B cell (primary cell): ENCODE results near the gene BRF1. TPM values are rescaled to one million over a fixed set of nuclear protein-coding genes. Genes with fewer than 3 reads are reported as not detected.
A peak's percentile ranks its signal among the peaks of the same experiment; 100 is the strongest.

Experiments used
- ATAC-seq: fragments of 200-7000 bp; cut with Tn5 transposase; one replicate; pipeline ENCODE4 v1.10.0; 2021; ENCODE audit warnings: low read depth, mild to moderate bottlenecking, moderate number of reproducible peaks, moderate library complexity
- CTCF ChIA-PET: fragments of 350-600 bp; sonication (Branson Sonifier 250); formaldehyde crosslinking; loops from one replicate; lab custom pipeline; 2021; ENCODE audit warnings: antibody characterized with exemption, inconsistent platforms; lab: Charles Lee
- POLR2A ChIA-PET: fragments of 350-600 bp; sonication (Branson Sonifier 250); formaldehyde crosslinking; loops from one replicate; lab custom pipeline; 2021; ENCODE audit warnings: antibody characterized with exemption; lab: Charles Lee
- DNase-seq: peaks from one replicate; pipeline ENCODE4 v3.0.0; 2013
- H2AFZ ChIP-seq: 2 replicates; pipeline ENCODE4 v1.6.1; 2012; ENCODE audit warnings: mild to moderate bottlenecking, low read depth, low read length; ENCODE audit not compliant: insufficient read depth, poor library complexity, severe bottlenecking
- H3K27ac ChIP-seq, 2 donors: 1 replicate in 1 of 2; 2 replicates in 1 of 2; pipeline ENCODE4 v1.5.1; 2012 to 2013; ENCODE audit warnings: low read length in 2 of 2, mild to moderate bottlenecking in 2 of 2, moderate library complexity in 1 of 2
- H3K27me3 ChIP-seq, 4 experiments: fragments of 200-600 bp in 1 of 4; sonication (generic) in 1 of 4; replicated peaks in 1 of 4; 1 replicate in 2 of 4; 2 replicates in 2 of 4; pipeline versions ENCODE4 v1.6.1 to v1.7.0; 2013 to 2016; ENCODE audit warnings: low read length in 3 of 4, mild to moderate bottlenecking in 2 of 4, mixed read lengths in 1 of 4, moderate library complexity in 1 of 4; ENCODE audit not compliant: insufficient read depth in 4 of 4, control insufficient read depth in 3 of 4; ENCODE audit errors: control extremely low read depth in 1 of 4
- H3K36me3 ChIP-seq, 2 experiments: replicated peaks in 1 of 2; 1 replicate in 1 of 2; 2 replicates in 1 of 2; pipeline versions ENCODE4 v1.6.1 to v1.7.1; 2013; ENCODE audit warnings: low read length in 1 of 2; ENCODE audit not compliant: insufficient read depth in 2 of 2, control insufficient read depth in 1 of 2; ENCODE audit errors: control extremely low read depth in 1 of 2, extremely low read depth in 1 of 2
- H3K4me1 ChIP-seq, 2 donors: fragments of 200-600 bp in 1 of 2; sonication (generic) in 1 of 2; 1 replicate in 1 of 2; 2 replicates in 1 of 2; pipeline versions ENCODE4 v1.5.1 to v1.6.1; 2013 to 2017; ENCODE audit warnings: low read length in 2 of 2; ENCODE audit not compliant: control insufficient read depth in 2 of 2, insufficient read depth in 2 of 2
- H3K4me2 ChIP-seq: replicated peaks from 2 replicates; pipeline ENCODE3; 2012; ENCODE audit warnings: mild to moderate bottlenecking, low read depth, low read length; ENCODE audit not compliant: poor library complexity, severe bottlenecking
- H3K4me3 ChIP-seq, 5 experiments: fragments of 200-600 bp in 1 of 5; sonication (generic) in 1 of 5; 1 replicate in 3 of 5; 2 replicates in 2 of 5; pipeline versions ENCODE4 v1.5.1 to v1.7.0; 2011 to 2016; ENCODE audit warnings: low read length in 4 of 5, mild to moderate bottlenecking in 4 of 5, low read depth in 2 of 5, control low read depth in 1 of 5, moderate library complexity in 1 of 5; ENCODE audit not compliant: insufficient read depth in 1 of 5; ENCODE audit errors: control extremely low read depth in 1 of 5, extremely low read depth in 1 of 5
- H3K79me2 ChIP-seq: fragments of 200-600 bp; sonication (generic); one replicate; pipeline ENCODE4 v1.6.0; 2016; ENCODE audit warnings: low read length; ENCODE audit not compliant: control insufficient read depth, insufficient read depth
- H3K9ac ChIP-seq: fragments of 200-600 bp; sonication (generic); 2 replicates; pipeline ENCODE4 v1.6.1; 2017; ENCODE audit warnings: mild to moderate bottlenecking, low read length, moderate library complexity
- H3K9me3 ChIP-seq, 3 donors: one replicate each; pipeline versions ENCODE4 v1.6.1 to v1.7.1; 2013; ENCODE audit warnings: low read length in 2 of 3; ENCODE audit not compliant: control insufficient read depth in 2 of 3, insufficient read depth in 1 of 3; ENCODE audit errors: control extremely low read depth in 1 of 3
- H4K20me1 ChIP-seq: 2 replicates; pipeline ENCODE4 v1.6.0; 2012; ENCODE audit warnings: mild to moderate bottlenecking, low read length; ENCODE audit not compliant: insufficient read depth, control insufficient read depth, poor library complexity, severe bottlenecking
- H3K27ac Mint-ChIP-seq: one replicate; pipeline ENCODE4 v1.8.0; 2021; ENCODE audit warnings: mixed read lengths
- H3K27me3 Mint-ChIP-seq: one replicate; pipeline ENCODE4 v1.8.0; 2021; ENCODE audit warnings: mixed read lengths
- H3K4me1 Mint-ChIP-seq: one replicate; pipeline ENCODE4 v1.8.0; 2021; ENCODE audit warnings: mixed read lengths
- H3K4me3 Mint-ChIP-seq: one replicate; pipeline ENCODE4 v1.8.0; 2021; ENCODE audit warnings: mixed read lengths
- H3K9me3 Mint-ChIP-seq: one replicate; pipeline ENCODE4 v1.8.0; 2022; ENCODE audit warnings: mixed read lengths; ENCODE audit not compliant: insufficient read depth
- EZH2 ChIP-seq: IDR thresholded peaks from 2 replicates; pipeline ENCODE4 v1.6.1; 2012; ENCODE audit warnings: borderline replicate concordance, low read depth, mild to moderate bottlenecking, moderate library complexity, low read length; ENCODE audit not compliant: insufficient read depth, poor library complexity, severe bottlenecking
- WGBS: methylation state at CpG from one replicate; pipeline ENCODE4 v1.1.5; 2013; ENCODE audit warnings: missing lambda C conversion rate; ENCODE audit not compliant: insufficient coverage; 5-methylcytosine and 5-hydroxymethylcytosine counted together
- intact Hi-C: fragments of 100-400 bp; cut with micrococcal nuclease; formaldehyde crosslinking; loops from one replicate; pipeline ENCODE4 v1.10.0; 2022
- polyA plus RNA-seq: library from polyadenylated mRNA; depleted of rRNA; stranded (reverse); fragments of >200 nt; gene quantifications from 2 replicates; pipeline ENCODE4 v1.2.3, GENCODE V29; 2012
- total RNA-seq, 2 donors: library from RNA; stranded (reverse); fragments of 120-200 nt in 1 of 2; gene quantifications; 1 replicate in 1 of 2; 2 replicates in 1 of 2; pipeline versions ENCODE4 v1.2.3 to v1.2.4, GENCODE V29; 2013 to 2022
- TF ChIP-seq, protein P1 (sequence below): fragments of 200-600 bp; IDR thresholded peaks from one replicate; pipeline ENCODE4 v1.8.0; 2022; ENCODE audit warnings: antibody characterized with exemption, mild to moderate bottlenecking

The BRF1 gene
- total and polyA plus RNA-seq, 2 donors (not counting 1 experiment from before 2014, with no cell fraction given): 24.5 to 55.8 TPM

DNA sequence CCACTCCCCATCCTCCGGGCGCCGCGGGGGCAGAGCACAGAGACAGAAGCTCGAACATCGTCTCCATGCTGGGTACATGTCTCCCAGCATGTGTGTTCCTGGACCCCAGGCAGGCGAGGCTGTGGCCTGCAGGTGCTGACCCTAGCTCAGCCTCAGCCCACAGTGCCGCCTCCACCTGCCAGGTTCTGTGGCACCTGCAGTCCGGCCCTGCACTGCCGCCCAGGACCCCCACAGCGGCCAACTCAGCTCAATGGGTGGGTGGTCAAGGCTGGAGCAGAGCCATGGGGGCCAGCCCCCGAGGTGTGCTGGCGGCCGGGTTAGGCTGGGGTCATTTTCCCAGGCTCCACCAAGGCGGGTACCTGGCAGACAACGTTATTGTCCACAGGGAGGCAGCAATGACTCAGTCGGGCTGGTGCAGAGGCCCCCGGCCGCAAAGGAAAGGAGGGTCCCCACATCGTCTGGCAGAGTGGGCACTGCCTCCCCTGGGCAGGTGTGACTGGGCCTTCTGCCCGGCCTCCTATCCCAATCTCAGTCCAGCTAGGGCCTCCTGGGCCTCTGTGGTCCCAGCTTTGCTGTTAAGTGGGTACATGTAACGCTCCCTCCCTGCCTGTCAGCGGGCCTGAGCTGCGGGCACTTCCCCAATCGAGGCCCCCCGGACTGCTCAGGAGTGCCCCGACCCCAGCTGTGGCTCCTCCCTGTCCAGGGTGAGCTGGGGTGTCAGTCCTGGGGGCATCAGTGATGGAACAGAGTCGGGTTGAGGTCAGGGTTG lies 99.5 kb downstream of the BRF1 start:
- H3K27me3 ChIP-seq: peaks cover 0 to 71% (median 23%) of the 10 kb centered on the region in 4 experiments
- no peak overlapping the region for H3K9ac ChIP-seq
- H3K4me2 ChIP-seq: peak overlapping the region; percentile 22
- WGBS: 34% methylated on average over 28 of the region's 28 CpGs
- TF ChIP-seq EZH2: no peak
- TF ChIP-seq, protein P1, sequence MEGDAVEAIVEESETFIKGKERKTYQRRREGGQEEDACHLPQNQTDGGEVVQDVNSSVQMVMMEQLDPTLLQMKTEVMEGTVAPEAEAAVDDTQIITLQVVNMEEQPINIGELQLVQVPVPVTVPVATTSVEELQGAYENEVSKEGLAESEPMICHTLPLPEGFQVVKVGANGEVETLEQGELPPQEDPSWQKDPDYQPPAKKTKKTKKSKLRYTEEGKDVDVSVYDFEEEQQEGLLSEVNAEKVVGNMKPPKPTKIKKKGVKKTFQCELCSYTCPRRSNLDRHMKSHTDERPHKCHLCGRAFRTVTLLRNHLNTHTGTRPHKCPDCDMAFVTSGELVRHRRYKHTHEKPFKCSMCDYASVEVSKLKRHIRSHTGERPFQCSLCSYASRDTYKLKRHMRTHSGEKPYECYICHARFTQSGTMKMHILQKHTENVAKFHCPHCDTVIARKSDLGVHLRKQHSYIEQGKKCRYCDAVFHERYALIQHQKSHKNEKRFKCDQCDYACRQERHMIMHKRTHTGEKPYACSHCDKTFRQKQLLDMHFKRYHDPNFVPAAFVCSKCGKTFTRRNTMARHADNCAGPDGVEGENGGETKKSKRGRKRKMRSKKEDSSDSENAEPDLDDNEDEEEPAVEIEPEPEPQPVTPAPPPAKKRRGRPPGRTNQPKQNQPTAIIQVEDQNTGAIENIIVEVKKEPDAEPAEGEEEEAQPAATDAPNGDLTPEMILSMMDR: no peak
- H3K9me3 Mint-ChIP-seq: no peaks in the 10 kb centered on the region
- H3K79me2 ChIP-seq: no peaks in the 10 kb centered on the region
- ATAC-seq (peak; percentile 7), DNase-seq (no peak)
- peaks cover 22% of the 10 kb centered on the region for H3K27me3 Mint-ChIP-seq
- H3K4me3 Mint-ChIP-seq: peak overlapping the region; percentile 10
- no peak overlapping the region for H3K4me3 ChIP-seq
- peak overlapping the region; percentile 32 for H2AFZ ChIP-seq
- H3K4me1 Mint-ChIP-seq: peaks cover 19% of the 10 kb centered on the region
- H3K4me1 ChIP-seq: peaks cover 25 to 40% of the 10 kb centered on the region in 2 donors
- no peak overlapping the region for H3K27ac Mint-ChIP-seq
- POLR2A ChIA-PET: interaction anchor here (0.6 kb wide), 1 partner anchor 147 kb away, joined by 4 read pairs; no protein-coding TSS in a partner anchor
- no peaks in the 10 kb centered on the region for H4K20me1 ChIP-seq
- H3K9me3 ChIP-seq: peaks cover 0 to 13% (median 0%) of the 10 kb centered on the region in 3 donors
- H3K27ac ChIP-seq: no peak overlapping the region
- CTCF ChIA-PET: interaction anchor here (1.2 to 2.0 kb wide), 3 partner anchors 100 to 331 kb away, joined by 4 read pairs; partner anchors contain the start of gene BRF1
- no peaks in the 10 kb centered on the region for H3K36me3 ChIP-seq
- intact Hi-C loops: loop anchor here (5.0 kb wide), 3 partner anchors 109 to 326 kb away; partner anchors contain the start of genes TEDC1 and TMEM121

DNA sequence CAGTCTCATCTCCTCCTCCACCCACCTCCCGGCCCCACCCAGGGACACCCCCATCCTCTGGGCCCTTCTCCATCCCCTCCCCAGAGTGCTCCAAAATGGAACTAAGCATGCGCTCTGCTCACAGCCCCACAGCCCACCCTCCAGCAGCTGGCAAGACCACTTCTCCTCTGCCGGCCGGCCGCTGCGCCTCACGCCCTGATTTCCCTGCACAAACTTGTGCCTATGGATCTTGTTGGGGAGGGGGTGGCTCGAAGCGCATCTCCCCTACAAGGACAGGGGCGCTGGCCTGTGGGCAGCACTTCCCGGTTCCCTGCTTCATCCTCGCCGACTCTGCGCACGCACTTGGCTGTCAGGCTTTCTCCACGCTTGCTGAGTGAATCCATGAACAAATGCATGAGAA lies 100.2 kb downstream of the BRF1 start:
- ChIA-PET CTCF (interaction anchor here (1.4 to 2.0 kb wide), 2 partner anchors 101 to 151 kb away, joined by 4 read pairs; partner anchors contain the start of gene BRF1), POLR2A (no interaction called here)
- Histone ChIP-seq H3K4me3 (no peak overlapping the region), H3K27me3 (peaks cover 0 to 78% (median 26%) of the 10 kb centered on the region in 4 experiments), H2AFZ (no peak overlapping the region), H3K27ac (no peak overlapping the region), H3K9me3 (peaks cover 0 to 18% (median 0%) of the 10 kb centered on the region in 3 donors), H3K4me1 (peaks cover 32 to 47% of the 10 kb centered on the region in 2 donors), H3K9ac (no peak overlapping the region), H4K20me1 (no peaks in the 10 kb centered on the region), H3K36me3 (no peaks in the 10 kb centered on the region), H3K79me2 (no peaks in the 10 kb centered on the region), H3K4me2 (no peak overlapping the region)
- DNase-seq: no peak
- no peak for TF ChIP-seq EZH2
- TF ChIP-seq, protein P1: no peak
- H3K4me3 Mint-ChIP-seq: no peak overlapping the region
- H3K4me1 Mint-ChIP-seq: peaks cover 26% of the 10 kb centered on the region
- H3K27me3 Mint-ChIP-seq: peaks cover 26% of the 10 kb centered on the region
- intact Hi-C loops: loop anchor here (5.0 kb wide), 3 partner anchors 108 to 327 kb away; partner anchors contain the start of genes TEDC1 and TMEM121
- H3K9me3 Mint-ChIP-seq: no peaks in the 10 kb centered on the region
- no peak for ATAC-seq
- WGBS: 87% methylated on average over 10 of the region's 16 CpGs
- H3K27ac Mint-ChIP-seq: no peak overlapping the region
